HG03342 (cell line): ENCODE results near the gene RCOR1.
"Not testable (repeated sequence)": the region's sequence is repeated elsewhere in the genome, so short reads cannot be mapped to it uniquely, and the experiment has no call there.

Experiments
- ATAC-seq: cut with Tn5 transposase; IDR thresholded peaks from one replicate; pipeline ENCODE4 v1.9.1; 2021; ENCODE audit warnings: mild to moderate bottlenecking, moderate library complexity; ENCODE audit not compliant: unreplicated experiment

RCOR1 gene

GRCh38 chr14:102570334-102570995 lies 22.0 kb upstream of the RCOR1 start:
- ATAC-seq: no peak

DNA sequence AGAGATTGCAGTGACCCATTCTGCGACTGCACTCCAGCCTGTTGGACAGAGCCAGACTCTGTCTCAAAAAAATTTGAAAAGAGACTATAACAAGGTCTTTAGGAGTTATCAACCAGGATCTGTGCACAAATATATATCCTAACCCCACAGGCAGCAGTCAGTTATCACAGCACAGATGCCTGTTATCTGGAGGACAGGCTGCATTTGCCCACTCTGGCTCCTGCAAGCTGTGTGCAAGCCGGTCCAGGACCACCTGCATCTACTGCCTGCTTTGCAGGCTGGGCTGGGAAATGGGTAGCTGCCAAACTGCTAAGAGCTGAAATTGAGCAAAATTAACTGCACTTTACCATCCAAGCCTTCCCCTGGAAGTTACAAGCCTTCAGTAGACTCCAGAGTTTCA lies 21.4 kb upstream of the RCOR1 start:
- ATAC-seq: no peak

DNA sequence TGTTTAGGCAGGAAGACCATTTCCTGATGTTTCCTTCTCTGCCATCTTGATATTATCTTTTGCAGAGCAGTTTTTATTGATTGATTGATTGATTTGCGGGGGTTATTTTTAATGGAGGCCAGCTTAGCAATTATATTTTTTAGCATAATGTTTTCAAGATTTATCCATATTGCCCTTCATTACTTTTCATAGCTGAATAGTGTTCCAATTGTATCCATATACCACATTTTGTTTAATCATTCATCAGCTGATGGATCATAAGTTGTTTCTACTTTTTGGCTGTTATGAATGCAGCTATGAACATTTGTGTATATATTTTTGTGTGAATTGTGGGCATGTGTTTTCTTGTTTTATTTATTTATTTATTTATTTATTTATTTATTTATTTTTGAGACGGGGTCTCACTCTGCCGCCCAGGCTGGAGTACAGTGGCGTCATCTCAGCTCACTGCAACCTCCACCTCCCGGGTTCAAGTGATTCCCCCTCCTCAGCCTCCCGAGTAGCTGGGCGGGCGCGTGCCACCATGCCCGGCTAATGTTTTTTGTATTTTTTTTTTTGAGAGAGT lies 20.9 kb upstream of the RCOR1 start:
- ATAC-seq: no peak

DNA sequence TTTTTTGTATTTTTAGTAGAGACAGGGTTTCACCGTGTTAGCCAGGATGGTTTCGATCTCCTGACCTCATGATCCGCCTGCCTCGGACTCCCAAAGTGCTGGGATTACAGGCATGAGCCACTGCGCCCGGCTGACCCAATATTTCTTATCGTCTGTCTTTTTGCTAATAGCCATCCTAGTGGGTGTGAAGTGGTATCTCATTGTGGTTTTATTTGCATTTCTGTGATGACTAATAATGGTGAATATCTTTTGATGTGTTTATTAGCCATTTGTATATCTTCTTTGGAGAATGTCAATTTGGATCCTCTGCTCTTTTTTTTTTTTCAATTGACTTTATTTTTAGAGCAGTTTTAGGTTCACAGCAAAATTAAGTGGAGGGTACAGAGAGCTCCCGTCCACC lies 19.3 kb upstream of the RCOR1 start:
- not testable (repeated sequence) for ATAC-seq

- no peak for ATAC-seq
Observed at GRCh38 chr14:102573591-102574046, 18.8 kb upstream of the RCOR1 start.

GRCh38 chr14:102574281-102575159 lies 17.9 kb upstream of the RCOR1 start:
- ATAC-seq: no peak

- no peak for ATAC-seq
Observed at GRCh38 chr14:102575160-102575845, 17.1 kb upstream of the RCOR1 start.

- not testable (repeated sequence) for ATAC-seq
Observed at GRCh38 chr14:102575846-102576428, 16.5 kb upstream of the RCOR1 start.

- ATAC-seq: no peak
Observed at GRCh38 chr14:102578821-102579220, 13.6 kb upstream of the RCOR1 start.

- ATAC-seq: no peak
Observed at GRCh38 chr14:102579696-102580549, 12.5 kb upstream of the RCOR1 start.

- no peak for ATAC-seq
Observed at GRCh38 chr14:102580550-102581110, 11.8 kb upstream of the RCOR1 start.

DNA sequence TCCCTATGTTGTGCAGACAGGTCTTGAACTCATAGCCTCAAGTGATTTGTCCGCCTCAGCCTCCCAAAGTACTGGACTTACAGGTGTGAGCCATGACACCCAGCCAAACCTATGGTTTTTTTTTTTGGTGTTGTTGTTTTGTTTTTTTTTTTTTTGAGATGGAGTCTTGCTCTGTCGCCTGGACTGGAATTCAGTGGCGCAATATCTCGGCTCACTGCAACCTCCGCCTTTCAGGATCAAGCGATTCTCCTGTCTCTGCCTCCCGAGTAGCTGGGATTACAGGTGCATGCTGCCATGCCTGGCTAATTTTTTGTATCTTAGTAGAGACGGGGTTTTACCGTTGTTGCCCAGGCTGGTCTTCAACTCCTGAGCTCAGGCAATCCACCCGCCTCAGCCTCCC lies 11.3 kb upstream of the RCOR1 start:
- no peak for ATAC-seq

- no peak for ATAC-seq
Observed at GRCh38 chr14:102583726-102584125, 8.7 kb upstream of the RCOR1 start.

GRCh38 chr14:102584871-102585869 lies 7.3 kb upstream of the RCOR1 start:
- no peak for ATAC-seq

DNA sequence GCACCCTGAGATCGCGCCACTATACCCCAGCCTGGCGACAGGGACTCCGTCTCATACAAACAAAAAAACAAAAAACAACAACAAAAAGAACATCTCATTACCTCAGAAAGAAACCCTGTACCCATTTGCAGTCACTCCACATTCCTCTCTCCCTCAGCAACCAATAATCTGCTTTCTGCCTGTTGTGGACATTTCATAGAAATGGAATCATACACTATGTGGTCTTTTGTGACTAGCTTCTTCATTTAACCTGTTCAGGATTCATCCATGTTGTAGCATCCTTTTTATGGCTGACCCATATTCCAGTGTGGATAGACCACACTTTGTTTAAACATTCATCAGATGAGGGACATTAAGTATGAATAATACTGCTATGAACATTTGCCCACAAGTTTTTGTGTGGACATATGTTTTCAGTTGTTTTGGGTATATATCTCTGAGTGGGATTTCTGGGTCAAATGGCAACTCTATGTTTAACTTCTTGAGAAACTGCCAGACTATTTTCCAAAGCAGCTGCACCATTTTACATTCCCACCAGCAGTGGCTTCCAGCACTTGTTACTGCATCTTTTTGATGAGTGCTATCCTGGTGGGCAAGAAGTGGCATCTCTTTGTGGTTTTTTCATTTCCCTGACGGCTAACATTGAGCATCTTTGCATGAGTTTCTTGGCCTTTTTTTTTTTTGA lies 5.9 kb upstream of the RCOR1 start:
- no peak for ATAC-seq

DNA sequence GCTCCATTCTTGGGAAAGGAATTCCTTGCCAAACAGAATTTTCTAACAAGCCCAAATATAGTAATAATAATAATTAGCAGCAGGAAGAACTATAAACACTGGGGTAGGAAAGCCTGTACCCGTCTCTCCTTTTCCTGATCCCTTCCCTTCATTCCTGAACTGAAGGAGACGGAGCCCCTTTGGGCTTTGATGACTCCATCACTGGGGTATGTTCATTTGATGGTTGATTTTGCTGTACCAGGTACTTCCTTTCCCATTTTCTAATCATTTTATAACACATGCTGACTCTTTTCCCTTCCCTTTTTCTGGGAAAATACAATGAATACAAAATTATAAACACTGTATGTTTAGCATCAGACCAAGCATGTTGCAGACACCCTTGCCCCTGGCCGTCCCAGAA lies 3.6 kb upstream of the RCOR1 start:
- no peak for ATAC-seq

GRCh38 chr14:102589761-102590290 lies 2.6 kb upstream of the RCOR1 start:
- ATAC-seq: no peak

GRCh38 chr14:102590667-102591099 lies 1.8 kb upstream of the RCOR1 start:
- no peak for ATAC-seq
